Measurements from ENCODE around the gene CPLX4. TPM values are rescaled to one million over a fixed set of nuclear protein-coding genes. Genes with fewer than 3 reads are reported as not detected.

CPLX4 gene
- total RNA-seq, 4 donors from 2014 or later, result not detected

DNA sequence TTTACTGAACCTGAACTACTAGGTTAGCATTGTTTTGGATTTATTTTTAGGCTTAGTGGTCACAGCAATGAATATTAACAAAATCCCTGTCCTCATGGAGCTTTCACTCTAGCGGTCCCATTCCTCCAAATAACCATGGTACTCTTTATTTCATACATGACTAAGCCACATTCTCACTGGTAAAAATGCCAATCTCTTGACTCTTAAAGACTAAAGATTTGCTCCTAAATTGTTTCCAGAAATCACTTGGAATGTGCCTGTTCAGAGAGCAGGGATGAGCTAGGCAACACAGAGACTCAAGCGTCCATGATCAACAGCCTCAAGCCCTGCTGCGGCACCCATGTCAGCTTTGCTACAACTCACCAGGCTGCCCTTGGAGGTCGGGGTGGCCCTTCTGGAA lies 27.1 kb upstream of the CPLX4 start:
- 96 to 98% methylated on average over 4 of the region's 4 CpGs for WGBS, 2 donors
- Histone ChIP-seq H3K27ac (no peak overlapping the region), H3K4me3 (replicated peaks in 1 of 3) (no peak overlapping the region), H3K36me3 (peaks cover 35 to 46% of the 10 kb centered on the region in 2 donors), H3K4me1 (no peaks in the 10 kb centered on the region), H3K27me3 (no peaks in the 10 kb centered on the region), H3K9me3 (no peaks in the 10 kb centered on the region)
- intact Hi-C loops (cut with DNase I), result no loop called here
- TF ChIP-seq CTCF (IDR thresholded peaks at IDR 0.05) (no peak), POLR2A (IDR thresholded peaks at IDR 0.05) (no peak)
- DNase-seq, result no peak

- H3K27me3 ChIP-seq, result no peaks in the 10 kb centered on the region
- H3K36me3 ChIP-seq, result peaks cover 39 to 45% of the 10 kb centered on the region in 2 donors
- no peaks in the 10 kb centered on the region for H3K9me3 ChIP-seq
- no peak overlapping the region for H3K4me3 ChIP-seq (replicated peaks in 1 of 3)
- no peak for DNase-seq
- intact Hi-C loops (cut with DNase I), result no loop called here
- WGBS, 2 donors, result 0 to 66% methylated on average over 1 of the region's 1 CpG
- H3K4me1 ChIP-seq, result no peaks in the 10 kb centered on the region
- no peak overlapping the region for H3K27ac ChIP-seq
- TF ChIP-seq CTCF (IDR thresholded peaks at IDR 0.05), result no peak
- TF ChIP-seq POLR2A (IDR thresholded peaks at IDR 0.05), result no peak
These were observed 26.5 kb upstream of the CPLX4 start for GRCh38 chr18:59344996-59345395.

DNA sequence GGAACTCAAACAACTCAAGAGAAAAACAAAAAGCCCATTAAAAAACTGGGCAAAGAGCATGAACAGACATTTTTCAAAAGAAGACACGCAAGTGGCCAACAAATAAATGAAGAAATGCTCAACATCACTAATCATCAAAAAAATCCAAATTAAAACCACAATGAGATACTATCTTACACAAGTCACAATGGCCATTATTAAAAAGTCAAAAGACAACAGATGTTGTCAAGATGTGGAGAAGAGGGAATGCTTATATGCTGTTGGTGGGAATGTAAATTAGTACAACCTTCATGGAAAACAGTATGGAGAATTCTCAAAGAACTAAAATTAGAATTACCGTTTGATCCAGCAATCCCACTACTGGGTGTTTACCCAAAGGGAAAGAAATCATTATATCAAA lies 25.5 kb upstream of the CPLX4 start:
- 96 to 98% methylated on average over 2 of the region's 2 CpGs for WGBS, 2 donors
- no peak overlapping the region for H3K27ac ChIP-seq
- TF ChIP-seq CTCF (IDR thresholded peaks at IDR 0.05) (no peak), POLR2A (IDR thresholded peaks at IDR 0.05) (no peak)
- no peaks in the 10 kb centered on the region for H3K9me3 ChIP-seq
- H3K36me3 ChIP-seq, result peaks cover 44 to 50% of the 10 kb centered on the region in 2 donors
- no peak overlapping the region for H3K4me3 ChIP-seq (replicated peaks in 1 of 3)
- no peaks in the 10 kb centered on the region for H3K4me1 ChIP-seq
- no peak for DNase-seq
- intact Hi-C loops (cut with DNase I), result no loop called here
- no peaks in the 10 kb centered on the region for H3K27me3 ChIP-seq

- Histone ChIP-seq H3K4me1 (no peaks in the 10 kb centered on the region), H3K9me3 (no peaks in the 10 kb centered on the region), H3K36me3 (peaks cover 42 to 50% of the 10 kb centered on the region in 2 donors), H3K4me3 (replicated peaks in 1 of 3) (no peak overlapping the region), H3K27me3 (no peaks in the 10 kb centered on the region), H3K27ac (no peak overlapping the region)
- no peak for DNase-seq
- TF ChIP-seq POLR2A (IDR thresholded peaks at IDR 0.05) (no peak), CTCF (IDR thresholded peaks at IDR 0.05) (no peak)
- intact Hi-C loops (cut with DNase I), result no loop called here
These were observed 22.4 kb upstream of the CPLX4 start for GRCh38 chr18:59340817-59341216.

GRCh38 chr18:59340312-59340711 lies 21.9 kb upstream of the CPLX4 start:
- no peak for DNase-seq
- H3K27me3 ChIP-seq, result no peaks in the 10 kb centered on the region
- H3K4me1 ChIP-seq, result no peaks in the 10 kb centered on the region
- H3K36me3 ChIP-seq, result peaks cover 37 to 45% of the 10 kb centered on the region in 2 donors
- H3K27ac ChIP-seq, result no peak overlapping the region
- 89 to 94% methylated on average over 2 of the region's 2 CpGs for WGBS, 2 donors
- H3K9me3 ChIP-seq, result no peaks in the 10 kb centered on the region
- intact Hi-C loops (cut with DNase I), result no loop called here
- no peak overlapping the region for H3K4me3 ChIP-seq (replicated peaks in 1 of 3)
- no peak for TF ChIP-seq CTCF (IDR thresholded peaks at IDR 0.05)
- no peak for TF ChIP-seq POLR2A (IDR thresholded peaks at IDR 0.05)

Data from thyroid gland (tissue), 4 donors.